MM.1S (cell line): ENCODE results near the gene ZNF609.

ENCODE experiments used
- CTCF ChIP-seq: fragments of 300-600 bp; sonication (generic); IDR thresholded peaks from 2 replicates; pipeline ENCODE4 v1.5.1; 2016; ENCODE audit warnings: antibody characterized with exemption, low read length, mixed read lengths
- EZH2 ChIP-seq: fragments of 300-600 bp; sonication (generic); optimal IDR thresholded peaks from 2 replicates; pipeline ENCODE3; 2017; ENCODE audit warnings: low read depth, mild to moderate bottlenecking, antibody characterized with exemption, low read length, mixed read lengths
- EZH2phosphoT487 ChIP-seq: fragments of 300-600 bp; sonication (generic); IDR thresholded peaks from 2 replicates; pipeline ENCODE4 v1.6.1; 2018; ENCODE audit warnings: antibody characterized with exemption, low read length

DNA sequence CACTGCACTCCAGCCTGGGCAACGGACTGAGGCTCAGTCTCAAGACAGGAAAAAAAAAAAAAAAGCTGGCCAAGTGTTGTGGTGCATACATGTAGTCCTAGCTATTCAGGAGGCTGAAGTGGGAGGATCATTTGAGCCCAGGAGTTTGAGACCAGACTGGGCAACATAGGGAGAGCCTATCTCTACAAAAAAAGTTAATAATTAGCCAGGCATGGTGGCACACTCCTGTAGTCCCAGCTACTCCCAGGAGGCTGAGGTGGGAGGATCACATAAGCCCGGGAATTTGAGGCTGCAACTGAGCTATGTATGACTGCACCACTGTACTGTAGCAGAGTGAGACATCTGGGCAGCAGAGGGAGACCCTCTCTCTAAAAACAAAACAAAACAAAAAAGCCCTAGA lies 256.1 kb downstream of the ZNF609 start:
- TF ChIP-seq EZH2 (no peak), CTCF (no peak), EZH2phosphoT487 (no peak)
